WTC11 (cell line): ENCODE measurements around the gene MARCHF10. TPM values are rescaled to one million over a fixed set of nuclear protein-coding genes. Genes with fewer than 3 reads are reported as not detected.

Experiments used
- ATAC-seq: fragments of 200-7000 bp; cut with Tn5 transposase; 2 replicates; pipeline ENCODE4 v1.10.0; 2021; ENCODE audit warnings: mild to moderate bottlenecking, moderate library complexity
- CTCF ChIA-PET: fragments of 300-600 bp; sonication (Branson Sonifier 250); formaldehyde crosslinking; loops from one replicate; lab custom pipeline; 2021; ENCODE audit warnings: antibody characterized with exemption; lab: Charles Lee
- POLR2A ChIA-PET: fragments of 350-600 bp; sonication (Branson Sonifier 250); formaldehyde crosslinking; loops from one replicate; lab custom pipeline; 2021; ENCODE audit warnings: antibody characterized with exemption; lab: Charles Lee
- DNase-seq: peaks from one replicate; pipeline ENCODE4 v3.0.0; 2021; ENCODE audit warnings: low spot score
- H3K27ac Mint-ChIP-seq: 2 replicates; pipeline ENCODE4 v1.8.0; 2021; ENCODE audit warnings: mixed read lengths
- H3K27me3 Mint-ChIP-seq: 2 replicates; pipeline ENCODE4 v1.8.0; 2021; ENCODE audit warnings: low read depth, mild to moderate bottlenecking, moderate library complexity, mixed read lengths
- H3K36me3 Mint-ChIP-seq: 2 replicates; pipeline ENCODE4 v1.8.0; 2021; ENCODE audit warnings: mixed read lengths
- H3K4me1 Mint-ChIP-seq: 2 replicates; pipeline ENCODE4 v1.8.0; 2022; ENCODE audit warnings: mixed read lengths
- H3K4me3 Mint-ChIP-seq: 2 replicates; pipeline ENCODE4 v1.8.0; 2021; ENCODE audit warnings: mild to moderate bottlenecking, moderate library complexity, mixed read lengths
- H3K9me3 Mint-ChIP-seq: 2 replicates; pipeline ENCODE4 v1.8.0; 2021; ENCODE audit warnings: mixed read lengths
- FOXJ3 ChIP-seq: sonication (generic); formaldehyde crosslinking; IDR thresholded peaks from 2 replicates; pipeline ENCODE4 v1.9.0; 2021; ENCODE audit warnings: missing genetic modification reagents, mild to moderate bottlenecking, borderline replicate concordance
- MYBL2 ChIP-seq: sonication (generic); formaldehyde crosslinking; IDR thresholded peaks from 2 replicates; pipeline ENCODE4 v1.8.1; 2023; ENCODE audit warnings: mild to moderate bottlenecking, moderate library complexity, missing genetic modification reagents
- PRRX2 ChIP-seq: fragments of 250-450 bp; sonication (Bioruptor Pico); IDR thresholded peaks from 2 replicates; pipeline ENCODE4 v1.8.0; 2021; ENCODE audit warnings: mild to moderate bottlenecking
- TEAD4 ChIP-seq: sonication (generic); formaldehyde crosslinking; IDR thresholded peaks from 2 replicates; pipeline ENCODE4 v1.8.0; 2022; ENCODE audit warnings: mild to moderate bottlenecking, missing genetic modification reagents
- ZNF138 ChIP-seq: sonication (generic); formaldehyde crosslinking; conservative IDR thresholded peaks from 2 replicates; pipeline ENCODE4 v1.8.1; 2022; ENCODE audit warnings: mild to moderate bottlenecking, moderate library complexity, missing genetic modification reagents
- ZNF317 ChIP-seq: sonication (generic); formaldehyde crosslinking; IDR thresholded peaks from 2 replicates; pipeline ENCODE4 v1.8.1; 2023; ENCODE audit warnings: low read depth, mild to moderate bottlenecking, moderate library complexity, missing genetic modification reagents, borderline replicate concordance
- total RNA-seq: library from RNA; stranded (reverse); gene quantifications from 3 replicates; pipeline ENCODE4 v1.2.3, GENCODE V29; 2021
- TF ChIP-seq, protein P1 (sequence below): sonication (generic); formaldehyde crosslinking; IDR thresholded peaks from 2 replicates; pipeline ENCODE4 v1.8.0; 2022; ENCODE audit warnings: mild to moderate bottlenecking, missing genetic modification reagents
- TF ChIP-seq, protein P2 (sequence below): sonication (generic); formaldehyde crosslinking; IDR thresholded peaks from 2 replicates; pipeline ENCODE4 v1.8.1; 2023; ENCODE audit warnings: mild to moderate bottlenecking, missing genetic modification reagents
- TF ChIP-seq, protein P3 (sequence below): sonication (generic); formaldehyde crosslinking; IDR thresholded peaks from 2 replicates; pipeline ENCODE4 v1.8.0; 2023; ENCODE audit warnings: missing genetic modification reagents
- TF ChIP-seq, protein P4 (sequence below): fragments of 250-450 bp; sonication (Bioruptor Pico); IDR thresholded peaks from 2 replicates; pipeline ENCODE4 v1.9.0; 2021; ENCODE audit warnings: mild to moderate bottlenecking
- TF ChIP-seq, protein P5 (sequence below): sonication (generic); formaldehyde crosslinking; conservative IDR thresholded peaks from 2 replicates; pipeline ENCODE4 v1.8.1; 2023; ENCODE audit warnings: mild to moderate bottlenecking, low read depth, missing genetic modification reagents, moderate library complexity
- TF ChIP-seq, protein P6 (sequence below): sonication (generic); formaldehyde crosslinking; IDR thresholded peaks from 2 replicates; pipeline ENCODE4 v1.8.0; 2022; ENCODE audit warnings: mild to moderate bottlenecking, missing genetic modification reagents
- TF ChIP-seq, protein P7 (sequence below): sonication (generic); formaldehyde crosslinking; IDR thresholded peaks from 2 replicates; pipeline ENCODE4 v1.8.0; 2023; ENCODE audit warnings: missing genetic modification reagents, mild to moderate bottlenecking, borderline replicate concordance

Gene MARCHF10
- total RNA-seq, 1 experiment from 2014 or later: 1.0 TPM

DNA sequence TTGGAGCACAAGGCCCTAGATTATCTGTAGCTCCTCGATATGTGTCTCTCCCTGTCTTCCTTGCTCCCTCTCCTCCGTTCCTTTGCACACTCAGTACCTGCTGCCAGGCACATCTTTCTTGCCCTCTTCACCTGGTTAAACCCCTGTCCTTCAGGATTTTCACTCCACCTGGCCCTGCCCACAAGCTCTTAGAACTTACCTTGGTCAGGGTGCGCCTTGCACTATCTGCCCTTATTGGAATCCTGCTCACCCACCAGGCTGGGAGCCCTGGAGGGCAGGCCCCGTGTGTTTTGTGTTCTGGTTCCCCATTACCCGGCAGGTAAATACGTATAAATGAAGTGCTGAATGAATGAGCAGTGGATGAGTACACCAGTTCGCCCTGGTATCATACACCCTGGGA, 54.6 kb downstream of the MARCHF10 start:
- Mint-ChIP-seq H3K27ac (no peak overlapping the region), H3K4me3 (no peak overlapping the region), H3K36me3 (no peaks in the 10 kb centered on the region), H3K27me3 (no peaks in the 10 kb centered on the region; the same call in 1 of the 2 replicates), H3K4me1 (peaks cover 33% of the 10 kb centered on the region), H3K9me3 (no peaks in the 10 kb centered on the region)
- ATAC-seq (no peak), DNase-seq (no peak)
- CTCF ChIA-PET: no interaction called here
- TF ChIP-seq MYBL2 (CRISPR knock-in tag): no peak
- TF ChIP-seq, protein P1, sequence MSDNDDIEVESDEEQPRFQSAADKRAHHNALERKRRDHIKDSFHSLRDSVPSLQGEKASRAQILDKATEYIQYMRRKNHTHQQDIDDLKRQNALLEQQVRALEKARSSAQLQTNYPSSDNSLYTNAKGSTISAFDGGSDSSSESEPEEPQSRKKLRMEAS (CRISPR knock-in tag): no peak
- TF ChIP-seq, protein P2, sequence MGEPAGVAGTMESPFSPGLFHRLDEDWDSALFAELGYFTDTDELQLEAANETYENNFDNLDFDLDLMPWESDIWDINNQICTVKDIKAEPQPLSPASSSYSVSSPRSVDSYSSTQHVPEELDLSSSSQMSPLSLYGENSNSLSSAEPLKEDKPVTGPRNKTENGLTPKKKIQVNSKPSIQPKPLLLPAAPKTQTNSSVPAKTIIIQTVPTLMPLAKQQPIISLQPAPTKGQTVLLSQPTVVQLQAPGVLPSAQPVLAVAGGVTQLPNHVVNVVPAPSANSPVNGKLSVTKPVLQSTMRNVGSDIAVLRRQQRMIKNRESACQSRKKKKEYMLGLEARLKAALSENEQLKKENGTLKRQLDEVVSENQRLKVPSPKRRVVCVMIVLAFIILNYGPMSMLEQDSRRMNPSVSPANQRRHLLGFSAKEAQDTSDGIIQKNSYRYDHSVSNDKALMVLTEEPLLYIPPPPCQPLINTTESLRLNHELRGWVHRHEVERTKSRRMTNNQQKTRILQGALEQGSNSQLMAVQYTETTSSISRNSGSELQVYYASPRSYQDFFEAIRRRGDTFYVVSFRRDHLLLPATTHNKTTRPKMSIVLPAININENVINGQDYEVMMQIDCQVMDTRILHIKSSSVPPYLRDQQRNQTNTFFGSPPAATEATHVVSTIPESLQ (CRISPR knock-in tag): no peak
- no peak for TF ChIP-seq TEAD4 (CRISPR knock-in tag)
- no peak for TF ChIP-seq ZNF317 (CRISPR knock-in tag)
- TF ChIP-seq, protein P3, sequence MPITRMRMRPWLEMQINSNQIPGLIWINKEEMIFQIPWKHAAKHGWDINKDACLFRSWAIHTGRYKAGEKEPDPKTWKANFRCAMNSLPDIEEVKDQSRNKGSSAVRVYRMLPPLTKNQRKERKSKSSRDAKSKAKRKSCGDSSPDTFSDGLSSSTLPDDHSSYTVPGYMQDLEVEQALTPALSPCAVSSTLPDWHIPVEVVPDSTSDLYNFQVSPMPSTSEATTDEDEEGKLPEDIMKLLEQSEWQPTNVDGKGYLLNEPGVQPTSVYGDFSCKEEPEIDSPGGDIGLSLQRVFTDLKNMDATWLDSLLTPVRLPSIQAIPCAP (CRISPR knock-in tag): no peak
- TF ChIP-seq, protein P4, sequence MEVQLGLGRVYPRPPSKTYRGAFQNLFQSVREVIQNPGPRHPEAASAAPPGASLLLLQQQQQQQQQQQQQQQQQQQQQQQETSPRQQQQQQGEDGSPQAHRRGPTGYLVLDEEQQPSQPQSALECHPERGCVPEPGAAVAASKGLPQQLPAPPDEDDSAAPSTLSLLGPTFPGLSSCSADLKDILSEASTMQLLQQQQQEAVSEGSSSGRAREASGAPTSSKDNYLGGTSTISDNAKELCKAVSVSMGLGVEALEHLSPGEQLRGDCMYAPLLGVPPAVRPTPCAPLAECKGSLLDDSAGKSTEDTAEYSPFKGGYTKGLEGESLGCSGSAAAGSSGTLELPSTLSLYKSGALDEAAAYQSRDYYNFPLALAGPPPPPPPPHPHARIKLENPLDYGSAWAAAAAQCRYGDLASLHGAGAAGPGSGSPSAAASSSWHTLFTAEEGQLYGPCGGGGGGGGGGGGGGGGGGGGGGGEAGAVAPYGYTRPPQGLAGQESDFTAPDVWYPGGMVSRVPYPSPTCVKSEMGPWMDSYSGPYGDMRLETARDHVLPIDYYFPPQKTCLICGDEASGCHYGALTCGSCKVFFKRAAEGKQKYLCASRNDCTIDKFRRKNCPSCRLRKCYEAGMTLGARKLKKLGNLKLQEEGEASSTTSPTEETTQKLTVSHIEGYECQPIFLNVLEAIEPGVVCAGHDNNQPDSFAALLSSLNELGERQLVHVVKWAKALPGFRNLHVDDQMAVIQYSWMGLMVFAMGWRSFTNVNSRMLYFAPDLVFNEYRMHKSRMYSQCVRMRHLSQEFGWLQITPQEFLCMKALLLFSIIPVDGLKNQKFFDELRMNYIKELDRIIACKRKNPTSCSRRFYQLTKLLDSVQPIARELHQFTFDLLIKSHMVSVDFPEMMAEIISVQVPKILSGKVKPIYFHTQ (CRISPR knock-in tag): no peak
- no peak for TF ChIP-seq PRRX2 (CRISPR knock-in tag)
- TF ChIP-seq, protein P5, sequence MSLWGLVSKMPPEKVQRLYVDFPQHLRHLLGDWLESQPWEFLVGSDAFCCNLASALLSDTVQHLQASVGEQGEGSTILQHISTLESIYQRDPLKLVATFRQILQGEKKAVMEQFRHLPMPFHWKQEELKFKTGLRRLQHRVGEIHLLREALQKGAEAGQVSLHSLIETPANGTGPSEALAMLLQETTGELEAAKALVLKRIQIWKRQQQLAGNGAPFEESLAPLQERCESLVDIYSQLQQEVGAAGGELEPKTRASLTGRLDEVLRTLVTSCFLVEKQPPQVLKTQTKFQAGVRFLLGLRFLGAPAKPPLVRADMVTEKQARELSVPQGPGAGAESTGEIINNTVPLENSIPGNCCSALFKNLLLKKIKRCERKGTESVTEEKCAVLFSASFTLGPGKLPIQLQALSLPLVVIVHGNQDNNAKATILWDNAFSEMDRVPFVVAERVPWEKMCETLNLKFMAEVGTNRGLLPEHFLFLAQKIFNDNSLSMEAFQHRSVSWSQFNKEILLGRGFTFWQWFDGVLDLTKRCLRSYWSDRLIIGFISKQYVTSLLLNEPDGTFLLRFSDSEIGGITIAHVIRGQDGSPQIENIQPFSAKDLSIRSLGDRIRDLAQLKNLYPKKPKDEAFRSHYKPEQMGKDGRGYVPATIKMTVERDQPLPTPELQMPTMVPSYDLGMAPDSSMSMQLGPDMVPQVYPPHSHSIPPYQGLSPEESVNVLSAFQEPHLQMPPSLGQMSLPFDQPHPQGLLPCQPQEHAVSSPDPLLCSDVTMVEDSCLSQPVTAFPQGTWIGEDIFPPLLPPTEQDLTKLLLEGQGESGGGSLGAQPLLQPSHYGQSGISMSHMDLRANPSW (CRISPR knock-in tag): no peak
- TF ChIP-seq, protein P6, sequence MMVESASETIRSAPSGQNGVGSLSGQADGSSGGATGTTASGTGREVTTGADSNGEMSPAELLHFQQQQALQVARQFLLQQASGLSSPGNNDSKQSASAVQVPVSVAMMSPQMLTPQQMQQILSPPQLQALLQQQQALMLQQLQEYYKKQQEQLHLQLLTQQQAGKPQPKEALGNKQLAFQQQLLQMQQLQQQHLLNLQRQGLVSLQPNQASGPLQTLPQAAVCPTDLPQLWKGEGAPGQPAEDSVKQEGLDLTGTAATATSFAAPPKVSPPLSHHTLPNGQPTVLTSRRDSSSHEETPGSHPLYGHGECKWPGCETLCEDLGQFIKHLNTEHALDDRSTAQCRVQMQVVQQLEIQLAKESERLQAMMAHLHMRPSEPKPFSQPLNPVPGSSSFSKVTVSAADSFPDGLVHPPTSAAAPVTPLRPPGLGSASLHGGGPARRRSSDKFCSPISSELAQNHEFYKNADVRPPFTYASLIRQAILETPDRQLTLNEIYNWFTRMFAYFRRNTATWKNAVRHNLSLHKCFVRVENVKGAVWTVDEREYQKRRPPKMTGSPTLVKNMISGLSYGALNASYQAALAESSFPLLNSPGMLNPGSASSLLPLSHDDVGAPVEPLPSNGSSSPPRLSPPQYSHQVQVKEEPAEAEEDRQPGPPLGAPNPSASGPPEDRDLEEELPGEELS (CRISPR knock-in tag): no peak
- TF ChIP-seq, protein P7, sequence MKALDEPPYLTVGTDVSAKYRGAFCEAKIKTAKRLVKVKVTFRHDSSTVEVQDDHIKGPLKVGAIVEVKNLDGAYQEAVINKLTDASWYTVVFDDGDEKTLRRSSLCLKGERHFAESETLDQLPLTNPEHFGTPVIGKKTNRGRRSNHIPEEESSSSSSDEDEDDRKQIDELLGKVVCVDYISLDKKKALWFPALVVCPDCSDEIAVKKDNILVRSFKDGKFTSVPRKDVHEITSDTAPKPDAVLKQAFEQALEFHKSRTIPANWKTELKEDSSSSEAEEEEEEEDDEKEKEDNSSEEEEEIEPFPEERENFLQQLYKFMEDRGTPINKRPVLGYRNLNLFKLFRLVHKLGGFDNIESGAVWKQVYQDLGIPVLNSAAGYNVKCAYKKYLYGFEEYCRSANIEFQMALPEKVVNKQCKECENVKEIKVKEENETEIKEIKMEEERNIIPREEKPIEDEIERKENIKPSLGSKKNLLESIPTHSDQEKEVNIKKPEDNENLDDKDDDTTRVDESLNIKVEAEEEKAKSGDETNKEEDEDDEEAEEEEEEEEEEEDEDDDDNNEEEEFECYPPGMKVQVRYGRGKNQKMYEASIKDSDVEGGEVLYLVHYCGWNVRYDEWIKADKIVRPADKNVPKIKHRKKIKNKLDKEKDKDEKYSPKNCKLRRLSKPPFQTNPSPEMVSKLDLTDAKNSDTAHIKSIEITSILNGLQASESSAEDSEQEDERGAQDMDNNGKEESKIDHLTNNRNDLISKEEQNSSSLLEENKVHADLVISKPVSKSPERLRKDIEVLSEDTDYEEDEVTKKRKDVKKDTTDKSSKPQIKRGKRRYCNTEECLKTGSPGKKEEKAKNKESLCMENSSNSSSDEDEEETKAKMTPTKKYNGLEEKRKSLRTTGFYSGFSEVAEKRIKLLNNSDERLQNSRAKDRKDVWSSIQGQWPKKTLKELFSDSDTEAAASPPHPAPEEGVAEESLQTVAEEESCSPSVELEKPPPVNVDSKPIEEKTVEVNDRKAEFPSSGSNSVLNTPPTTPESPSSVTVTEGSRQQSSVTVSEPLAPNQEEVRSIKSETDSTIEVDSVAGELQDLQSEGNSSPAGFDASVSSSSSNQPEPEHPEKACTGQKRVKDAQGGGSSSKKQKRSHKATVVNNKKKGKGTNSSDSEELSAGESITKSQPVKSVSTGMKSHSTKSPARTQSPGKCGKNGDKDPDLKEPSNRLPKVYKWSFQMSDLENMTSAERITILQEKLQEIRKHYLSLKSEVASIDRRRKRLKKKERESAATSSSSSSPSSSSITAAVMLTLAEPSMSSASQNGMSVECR (CRISPR knock-in tag): no peak
- no peak for TF ChIP-seq FOXJ3
- TF ChIP-seq ZNF138 (CRISPR knock-in tag): no peak
- POLR2A ChIA-PET: no interaction called here
